ENCODE results near the gene ELP4.

- TF ChIP-seq POLR2AphosphoS5 (IDR thresholded peaks at IDR 0.05; ENCODE audit: low read depth, low read length) (no peak), CTCF (IDR thresholded peaks at IDR 0.05) (no peak)
These were observed 171.2 kb downstream of the ELP4 start for GRCh38 chr11:31680770-31681169.
